Measurements from ENCODE around the gene BMERB1. TPM values are rescaled to one million over a fixed set of nuclear protein-coding genes. Genes with fewer than 3 reads are reported as not detected.

BMERB1 gene
- total RNA-seq, 1 donor from 2014 or later = 22.6 TPM

DNA sequence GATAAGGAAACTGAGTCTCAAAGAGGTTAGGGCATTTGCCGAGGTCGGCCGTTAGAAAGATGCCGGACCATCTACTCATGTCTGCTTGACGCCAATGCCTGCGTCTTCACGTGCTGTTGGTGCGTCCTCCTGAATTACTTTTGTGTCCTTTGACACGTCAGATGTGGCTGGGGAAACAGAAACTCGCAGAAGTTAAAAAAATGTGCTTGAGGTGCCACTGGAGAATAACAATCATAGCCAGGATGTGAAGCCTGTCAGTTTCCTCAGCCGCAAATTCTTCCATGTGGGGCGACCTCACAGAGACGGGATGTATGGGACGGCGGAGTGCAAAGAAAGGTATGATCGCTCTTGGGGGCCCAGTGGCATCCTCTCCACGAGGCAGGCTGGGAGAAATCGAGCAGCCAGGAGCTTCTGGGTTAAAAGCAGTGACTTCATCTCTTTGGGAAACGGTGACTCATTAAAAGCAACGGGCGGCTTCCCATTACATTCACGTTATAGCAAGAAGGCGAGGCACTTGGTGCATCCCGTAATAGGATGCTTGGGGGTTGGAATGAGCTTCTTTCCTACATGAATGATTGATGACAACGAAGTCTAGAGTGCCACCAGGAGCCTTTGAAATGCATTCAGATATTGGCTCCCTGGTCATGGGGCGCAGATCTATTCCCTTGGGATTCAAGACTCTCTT is 67.8 kb downstream of the BMERB1 start:
- Histone ChIP-seq H3K9me3 (no peaks in the 10 kb centered on the region), H3K36me3 (no peaks in the 10 kb centered on the region), H3K4me3 (no peak overlapping the region), H3K27me3 (no peaks in the 10 kb centered on the region), H3K27ac (peak overlapping the region; percentile 24), H3K4me1 (peaks cover 7% of the 10 kb centered on the region)
- DNase-seq (no peak), ATAC-seq (no peak)
- TF ChIP-seq, protein P1, sequence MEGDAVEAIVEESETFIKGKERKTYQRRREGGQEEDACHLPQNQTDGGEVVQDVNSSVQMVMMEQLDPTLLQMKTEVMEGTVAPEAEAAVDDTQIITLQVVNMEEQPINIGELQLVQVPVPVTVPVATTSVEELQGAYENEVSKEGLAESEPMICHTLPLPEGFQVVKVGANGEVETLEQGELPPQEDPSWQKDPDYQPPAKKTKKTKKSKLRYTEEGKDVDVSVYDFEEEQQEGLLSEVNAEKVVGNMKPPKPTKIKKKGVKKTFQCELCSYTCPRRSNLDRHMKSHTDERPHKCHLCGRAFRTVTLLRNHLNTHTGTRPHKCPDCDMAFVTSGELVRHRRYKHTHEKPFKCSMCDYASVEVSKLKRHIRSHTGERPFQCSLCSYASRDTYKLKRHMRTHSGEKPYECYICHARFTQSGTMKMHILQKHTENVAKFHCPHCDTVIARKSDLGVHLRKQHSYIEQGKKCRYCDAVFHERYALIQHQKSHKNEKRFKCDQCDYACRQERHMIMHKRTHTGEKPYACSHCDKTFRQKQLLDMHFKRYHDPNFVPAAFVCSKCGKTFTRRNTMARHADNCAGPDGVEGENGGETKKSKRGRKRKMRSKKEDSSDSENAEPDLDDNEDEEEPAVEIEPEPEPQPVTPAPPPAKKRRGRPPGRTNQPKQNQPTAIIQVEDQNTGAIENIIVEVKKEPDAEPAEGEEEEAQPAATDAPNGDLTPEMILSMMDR (IDR thresholded peaks at IDR 0.05) = no peak
- intact Hi-C loops (cut with DNase I) = no loop called here

DNA sequence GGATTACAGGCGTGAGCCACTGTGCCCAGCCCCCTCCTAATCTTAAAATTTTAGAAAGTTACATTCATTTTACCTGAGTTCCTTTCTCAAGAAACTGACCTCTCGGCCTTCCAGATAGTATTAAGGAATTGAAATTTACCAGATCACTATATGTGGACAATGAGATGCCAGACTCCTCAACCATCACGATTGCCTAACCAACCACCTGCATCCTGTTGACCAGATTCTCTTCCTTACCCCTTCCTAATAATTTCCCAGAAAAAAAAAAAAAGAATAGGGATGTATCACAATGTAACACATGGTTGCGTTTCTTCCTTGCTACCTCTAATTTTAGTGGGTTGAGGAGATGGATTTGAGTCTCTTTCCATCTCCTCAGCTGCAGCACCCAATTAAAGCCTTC is 72.1 kb downstream of the BMERB1 start:
- DNase-seq (no peak), ATAC-seq (no peak)
- H3K4me3 ChIP-seq = no peak overlapping the region
- intact Hi-C loops (cut with DNase I) = no loop called here
- no peaks in the 10 kb centered on the region for H3K36me3 ChIP-seq
- H3K4me1 ChIP-seq = peaks cover 14% of the 10 kb centered on the region
- no peaks in the 10 kb centered on the region for H3K27me3 ChIP-seq
- no peak overlapping the region for H3K27ac ChIP-seq
- no peaks in the 10 kb centered on the region for H3K9me3 ChIP-seq
- TF ChIP-seq, protein P1 (IDR thresholded peaks at IDR 0.05) = no peak

DNA sequence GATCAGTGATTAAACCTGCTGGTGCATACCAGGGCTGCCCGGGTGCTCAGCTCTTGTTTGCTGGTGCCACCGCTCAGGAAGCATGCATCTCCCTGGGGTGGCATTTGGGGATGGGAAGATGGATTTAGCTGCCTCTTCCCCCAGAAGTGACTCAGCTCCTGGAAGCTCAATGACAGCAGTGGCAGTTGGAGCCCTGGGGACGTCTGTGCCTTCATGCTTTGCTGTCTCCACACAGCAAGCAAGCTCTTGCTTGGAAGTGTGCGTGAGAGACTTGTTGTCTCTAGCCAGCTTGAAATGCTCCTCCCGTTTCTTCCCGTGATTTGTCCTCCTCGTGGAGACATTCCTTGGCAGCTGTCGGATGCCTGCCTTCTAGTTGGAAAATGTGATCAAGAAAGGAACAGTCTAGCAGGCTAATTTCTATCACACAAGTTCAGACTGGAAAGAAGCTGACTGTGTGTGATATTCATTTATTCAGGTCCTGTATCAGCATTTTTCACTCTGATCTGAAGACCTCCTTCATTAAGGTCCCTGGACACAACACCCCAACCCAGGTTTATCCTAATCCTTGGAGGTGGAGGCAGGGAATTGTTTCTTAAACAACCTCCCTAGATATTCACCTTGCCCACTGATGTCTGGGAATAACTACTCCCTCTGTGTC is 73.0 kb downstream of the BMERB1 start:
- TF ChIP-seq, protein P1 (IDR thresholded peaks at IDR 0.05) = no peak

DNA sequence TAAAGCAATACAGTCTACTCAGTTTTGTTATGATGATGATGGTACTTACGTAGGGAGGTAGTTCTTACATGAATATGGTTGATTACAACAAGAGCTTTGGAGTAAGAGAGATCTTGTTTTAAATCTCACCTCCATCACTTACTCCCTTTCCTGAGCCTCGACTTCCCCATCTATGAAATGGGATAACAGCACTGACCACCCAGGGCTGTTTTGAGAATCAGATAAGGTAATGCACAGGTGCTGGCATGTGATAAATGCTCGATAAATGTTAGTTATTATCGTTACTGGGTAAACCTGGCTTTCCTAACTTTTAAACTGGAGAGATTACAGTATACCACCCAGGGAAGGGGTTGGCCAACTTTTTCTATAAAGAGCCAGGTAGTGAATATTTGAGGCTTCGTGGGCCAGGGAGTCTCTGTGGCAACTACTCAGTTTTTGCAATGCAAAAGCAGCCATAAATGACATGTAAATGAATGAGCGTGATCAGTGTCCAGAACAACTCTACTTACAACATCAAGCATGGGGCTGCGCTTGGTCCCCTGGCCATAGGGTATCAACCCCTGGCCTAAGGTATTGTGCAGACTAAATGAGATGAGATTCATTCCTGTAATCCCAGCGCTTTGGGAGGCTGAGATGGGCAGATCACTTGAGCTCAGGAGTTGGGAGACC is 73.7 kb downstream of the BMERB1 start:
- TF ChIP-seq, protein P1 (IDR thresholded peaks at IDR 0.05) = no peak
- ATAC-seq = no peak
- no peak overlapping the region for H3K4me3 ChIP-seq
- H3K27ac ChIP-seq = no peak overlapping the region
- H3K27me3 ChIP-seq = no peaks in the 10 kb centered on the region
- no peak for DNase-seq
- H3K9me3 ChIP-seq = no peaks in the 10 kb centered on the region
- no peaks in the 10 kb centered on the region for H3K36me3 ChIP-seq
- intact Hi-C loops (cut with DNase I) = no loop called here
- H3K4me1 ChIP-seq = peaks cover 14% of the 10 kb centered on the region

More for the DNA sequence above, 73.0 kb downstream of the BMERB1 start:
- H3K4me1 ChIP-seq = peaks cover 14% of the 10 kb centered on the region
- no peaks in the 10 kb centered on the region for H3K36me3 ChIP-seq
- H3K27me3 ChIP-seq = no peaks in the 10 kb centered on the region
- peak overlapping the region; percentile 27 for H3K27ac ChIP-seq
- ATAC-seq = peak; percentile 24
- H3K4me3 ChIP-seq = no peak overlapping the region
- no peaks in the 10 kb centered on the region for H3K9me3 ChIP-seq
- no peak for DNase-seq
- intact Hi-C loops (cut with DNase I) = no loop called here

DNA sequence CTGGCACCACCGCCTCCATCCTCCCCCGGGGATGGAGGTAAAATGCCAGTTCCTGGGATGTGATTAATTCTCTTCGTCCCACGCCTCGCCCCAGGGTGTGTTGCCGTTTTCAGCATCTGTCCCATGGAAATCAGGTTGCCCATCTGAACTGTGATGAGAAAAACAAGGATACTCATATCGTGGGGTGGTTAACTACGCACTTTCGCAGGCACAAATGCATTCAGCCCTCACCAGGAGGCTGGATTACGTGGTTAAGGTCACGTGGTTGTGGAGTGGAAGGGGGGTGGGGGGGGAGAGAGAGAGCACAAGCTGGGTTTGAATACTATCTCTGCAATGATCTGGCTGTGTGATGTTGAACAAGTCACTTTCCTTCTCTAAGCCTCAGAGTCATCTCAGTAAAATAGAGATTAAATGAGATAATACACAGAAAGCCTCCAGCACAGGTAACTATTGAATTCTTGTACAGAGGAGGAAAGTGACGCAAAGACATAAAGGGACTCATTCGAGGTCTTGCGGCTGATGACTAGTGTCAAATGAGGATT is 74.7 kb downstream of the BMERB1 start:
- H3K4me1 ChIP-seq = peaks cover 14% of the 10 kb centered on the region
- H3K27me3 ChIP-seq = no peaks in the 10 kb centered on the region
- H3K36me3 ChIP-seq = no peaks in the 10 kb centered on the region
- ATAC-seq = no peak
- no peaks in the 10 kb centered on the region for H3K9me3 ChIP-seq
- no peak overlapping the region for H3K4me3 ChIP-seq
- DNase-seq = no peak
- no peak overlapping the region for H3K27ac ChIP-seq
- intact Hi-C loops (cut with DNase I) = no loop called here
- TF ChIP-seq, protein P1 (IDR thresholded peaks at IDR 0.05) = no peak

Measured in upper lobe of right lung (tissue), 1 donor.